GM13976 (cell line): Measurements from ENCODE around the gene POP5.

Experiments used
- DNase-seq: peaks from one replicate; pipeline ENCODE4 v3.0.0; 2012; ENCODE audit warnings: low spot score
- in situ Hi-C: fragments of 300-500 bp; cut with MboI; formaldehyde crosslinking; loops from one replicate; pipeline ENCODE4 v1.12.0; 2022; ENCODE audit warnings: low sequenced_read_pairs, mixed read lengths, inconsistent platforms; ENCODE audit not compliant: unreplicated experiment
- TF ChIP-seq, protein P1 (sequence below): IDR thresholded peaks from 2 replicates; pipeline ENCODE4 v1.5.1; 2012; ENCODE audit warnings: borderline replicate concordance, mild to moderate bottlenecking; ENCODE audit not compliant: insufficient read depth; ENCODE audit errors: extremely low read depth, missing control alignments, control extremely low read depth

POP5 gene

DNA sequence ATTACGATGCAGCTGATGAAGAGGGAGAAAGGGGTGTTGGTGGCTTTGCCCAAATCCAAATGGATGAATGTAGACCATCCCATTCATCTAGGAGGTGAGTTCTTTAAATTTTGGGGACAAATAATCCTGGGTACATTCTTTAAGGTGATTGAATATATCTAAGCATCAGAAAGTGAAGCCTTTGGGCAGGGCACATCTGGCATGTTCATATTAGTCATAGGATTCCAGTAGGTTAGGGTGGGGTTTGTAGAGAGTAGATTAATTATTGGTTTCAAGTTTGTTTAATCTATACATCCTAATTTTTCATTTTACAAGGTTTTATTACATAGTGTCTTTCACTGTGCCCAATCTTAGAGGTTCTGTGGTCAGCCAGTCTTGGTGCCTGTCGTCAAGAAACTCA lies 23.6 kb downstream of the POP5 start:
- DNase-seq = no peak
- in situ Hi-C loops = no loop called here
- TF ChIP-seq, protein P1, sequence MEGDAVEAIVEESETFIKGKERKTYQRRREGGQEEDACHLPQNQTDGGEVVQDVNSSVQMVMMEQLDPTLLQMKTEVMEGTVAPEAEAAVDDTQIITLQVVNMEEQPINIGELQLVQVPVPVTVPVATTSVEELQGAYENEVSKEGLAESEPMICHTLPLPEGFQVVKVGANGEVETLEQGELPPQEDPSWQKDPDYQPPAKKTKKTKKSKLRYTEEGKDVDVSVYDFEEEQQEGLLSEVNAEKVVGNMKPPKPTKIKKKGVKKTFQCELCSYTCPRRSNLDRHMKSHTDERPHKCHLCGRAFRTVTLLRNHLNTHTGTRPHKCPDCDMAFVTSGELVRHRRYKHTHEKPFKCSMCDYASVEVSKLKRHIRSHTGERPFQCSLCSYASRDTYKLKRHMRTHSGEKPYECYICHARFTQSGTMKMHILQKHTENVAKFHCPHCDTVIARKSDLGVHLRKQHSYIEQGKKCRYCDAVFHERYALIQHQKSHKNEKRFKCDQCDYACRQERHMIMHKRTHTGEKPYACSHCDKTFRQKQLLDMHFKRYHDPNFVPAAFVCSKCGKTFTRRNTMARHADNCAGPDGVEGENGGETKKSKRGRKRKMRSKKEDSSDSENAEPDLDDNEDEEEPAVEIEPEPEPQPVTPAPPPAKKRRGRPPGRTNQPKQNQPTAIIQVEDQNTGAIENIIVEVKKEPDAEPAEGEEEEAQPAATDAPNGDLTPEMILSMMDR = no peak

DNA sequence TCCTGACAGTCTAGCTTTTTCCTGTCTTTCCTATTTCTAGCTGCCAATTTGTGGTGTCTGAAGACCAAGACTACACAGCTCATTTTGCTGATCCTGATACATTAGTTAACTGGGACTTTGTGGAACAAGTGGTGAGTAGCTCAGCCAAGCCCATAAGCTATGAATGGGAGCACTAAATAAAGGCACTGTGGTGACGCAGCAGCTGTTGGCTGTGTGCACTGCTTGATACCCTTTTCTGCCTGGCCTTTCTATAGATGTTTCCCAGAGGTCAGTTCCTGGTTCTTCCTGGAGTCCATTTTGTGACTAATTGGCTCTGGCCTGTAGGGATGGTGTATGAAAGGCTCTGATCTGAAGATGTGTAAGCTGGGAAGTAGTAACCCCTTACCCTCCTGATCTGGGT lies 26.5 kb downstream of the POP5 start:
- no peak for DNase-seq
- in situ Hi-C loops = no loop called here
- TF ChIP-seq, protein P1 = no peak

DNA sequence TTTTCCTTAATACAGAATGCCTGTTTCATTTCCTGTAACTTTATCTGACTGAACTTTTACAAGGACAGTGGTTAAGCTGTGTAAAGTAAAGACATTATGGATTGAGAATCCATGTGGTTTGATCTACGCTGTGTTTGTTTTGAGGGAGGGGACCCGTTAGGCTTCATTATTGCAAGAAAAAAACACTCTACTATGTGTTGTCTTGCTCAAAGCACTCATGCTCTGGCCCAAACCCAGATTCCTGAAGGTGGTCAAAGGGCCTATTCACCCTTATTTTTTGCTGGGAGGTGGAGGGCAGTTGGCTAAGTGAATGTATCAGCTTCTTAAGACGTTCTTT lies 35.2 kb downstream of the POP5 start:
- in situ Hi-C loops = no loop called here
- TF ChIP-seq, protein P1 = no peak
- DNase-seq = no peak

DNA sequence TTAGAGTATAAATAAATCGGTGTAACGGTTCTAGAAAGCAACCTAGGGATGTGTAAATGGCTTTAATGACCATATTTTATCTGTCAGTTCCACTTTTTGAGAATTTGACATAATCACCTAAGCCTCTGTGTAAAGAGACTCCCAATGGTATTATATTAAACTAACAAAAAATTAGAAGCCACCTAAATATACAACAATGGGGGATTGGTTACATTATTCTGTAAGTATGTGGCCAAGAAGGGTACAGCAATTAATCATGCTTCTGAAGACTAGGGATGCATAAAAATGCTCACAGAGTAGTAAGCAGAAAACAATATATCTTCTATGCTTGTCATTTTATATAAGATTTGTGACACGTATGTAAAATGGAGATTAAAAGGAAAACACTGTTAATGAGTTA lies 36.5 kb downstream of the POP5 start:
- in situ Hi-C loops = no loop called here
- TF ChIP-seq, protein P1 = no peak
- no peak for DNase-seq

DNA sequence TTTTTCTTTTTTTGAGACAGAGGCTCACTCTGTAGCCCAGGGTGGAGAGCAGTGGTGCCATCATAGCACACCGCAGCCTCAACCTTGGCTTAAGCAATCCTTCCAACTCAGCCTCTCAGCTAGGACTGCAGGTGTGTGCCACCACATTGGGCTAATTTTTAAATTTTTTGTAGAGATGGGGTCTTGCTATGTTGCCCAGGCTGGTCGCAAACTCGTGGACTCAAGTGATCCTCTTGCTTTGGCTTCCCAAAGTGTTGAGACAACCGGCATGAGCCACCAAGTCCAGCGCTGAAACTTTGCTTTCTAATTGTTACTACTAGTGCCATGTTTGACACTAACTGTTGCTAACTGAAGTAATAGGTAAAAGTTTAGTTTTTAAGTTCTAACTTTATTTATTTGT lies 39.0 kb downstream of the POP5 start:
- in situ Hi-C loops = no loop called here
- DNase-seq = no peak
- TF ChIP-seq, protein P1 = no peak

DNA sequence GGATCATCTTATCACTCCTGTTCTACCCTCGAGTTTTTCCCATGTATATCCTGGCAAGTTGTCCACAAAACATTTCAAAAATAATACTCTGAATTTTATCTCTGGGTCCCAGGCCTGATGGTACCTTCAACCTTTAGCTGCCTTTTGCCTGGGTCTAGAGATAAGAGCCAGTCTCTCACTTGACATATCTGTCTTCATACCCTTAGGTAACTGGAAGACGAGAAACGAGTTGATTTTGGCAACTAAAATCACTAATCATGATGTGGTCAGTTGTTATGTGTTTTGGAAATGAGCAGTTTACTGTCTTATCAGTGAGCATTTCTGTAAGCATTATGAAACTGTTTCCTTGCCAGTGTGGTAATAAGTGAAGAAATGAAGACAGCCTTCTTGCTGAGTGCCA lies 40.8 kb downstream of the POP5 start:
- TF ChIP-seq, protein P1 = no peak
- in situ Hi-C loops = no loop called here
- DNase-seq = no peak

DNA sequence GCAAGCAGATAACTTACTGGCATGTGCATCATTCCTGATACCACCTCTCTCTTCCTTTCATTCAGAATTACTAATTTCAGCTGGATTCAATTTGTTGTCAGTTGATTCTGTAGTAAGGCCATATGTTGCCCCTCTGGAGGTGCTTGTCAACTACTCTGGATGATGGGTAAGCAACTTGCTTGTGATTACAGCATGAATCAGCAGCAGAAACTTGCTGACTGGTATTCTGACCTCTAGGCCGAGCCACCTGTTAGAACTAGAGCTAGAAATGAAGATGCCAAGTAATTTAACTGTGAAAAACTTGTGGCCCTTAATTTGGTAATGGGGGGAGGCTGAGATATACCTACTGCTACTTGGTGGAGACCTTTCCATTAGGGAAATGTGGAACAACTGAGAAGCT lies 41.9 kb downstream of the POP5 start:
- TF ChIP-seq, protein P1 = no peak

More for the DNA sequence above, 41.9 kb downstream of the POP5 start:
- DNase-seq = no peak
- in situ Hi-C loops = no loop called here
